ENCODE data around the gene PROB1.

- TF ChIP-seq CTCF (IDR thresholded peaks at IDR 0.05) (no peak), POLR2A (IDR thresholded peaks at IDR 0.05) (no peak)
These were observed 18.2 kb upstream of the PROB1 start for GRCh38 chr5:139413153-139413552.

All from lower leg skin (tissue), 3 donors.